ENCODE data around the gene DCDC2. TPM values are rescaled to one million over a fixed set of nuclear protein-coding genes. Genes with fewer than 3 reads are reported as not detected.

The DCDC2 gene
- total RNA-seq, 4 donors from 2014 or later = 0.29 to 0.64 (median 0.42) TPM

- intact Hi-C loops (cut with DNase I; ENCODE audit: low total_unique reads) (no loop called here), in situ Hi-C loops (cut with MboI; ENCODE audit: low sequenced_read_pairs in 4 of 4) (no loop called here)
- H3K4me3 ChIP-seq = no peak overlapping the region
- no peaks in the 10 kb centered on the region for H3K9me3 ChIP-seq
- H3K4me1 ChIP-seq = no peaks in the 10 kb centered on the region
- no peak for TF ChIP-seq CTCF (IDR thresholded peaks at IDR 0.05 in 4 of 5, conservative IDR thresholded peaks at IDR 0.05 in 1 of 5)
- TF ChIP-seq POLR2A (IDR thresholded peaks at IDR 0.05) = no peak
- no peak for DNase-seq
- ATAC-seq = no peak
- no peaks in the 10 kb centered on the region for H3K27me3 ChIP-seq
- H3K36me3 ChIP-seq = no peaks in the 10 kb centered on the region
- H3K27ac ChIP-seq = no peak overlapping the region
Measured at GRCh38 chr6:24231438-24231977, 126.4 kb downstream of the DCDC2 start.

DNA sequence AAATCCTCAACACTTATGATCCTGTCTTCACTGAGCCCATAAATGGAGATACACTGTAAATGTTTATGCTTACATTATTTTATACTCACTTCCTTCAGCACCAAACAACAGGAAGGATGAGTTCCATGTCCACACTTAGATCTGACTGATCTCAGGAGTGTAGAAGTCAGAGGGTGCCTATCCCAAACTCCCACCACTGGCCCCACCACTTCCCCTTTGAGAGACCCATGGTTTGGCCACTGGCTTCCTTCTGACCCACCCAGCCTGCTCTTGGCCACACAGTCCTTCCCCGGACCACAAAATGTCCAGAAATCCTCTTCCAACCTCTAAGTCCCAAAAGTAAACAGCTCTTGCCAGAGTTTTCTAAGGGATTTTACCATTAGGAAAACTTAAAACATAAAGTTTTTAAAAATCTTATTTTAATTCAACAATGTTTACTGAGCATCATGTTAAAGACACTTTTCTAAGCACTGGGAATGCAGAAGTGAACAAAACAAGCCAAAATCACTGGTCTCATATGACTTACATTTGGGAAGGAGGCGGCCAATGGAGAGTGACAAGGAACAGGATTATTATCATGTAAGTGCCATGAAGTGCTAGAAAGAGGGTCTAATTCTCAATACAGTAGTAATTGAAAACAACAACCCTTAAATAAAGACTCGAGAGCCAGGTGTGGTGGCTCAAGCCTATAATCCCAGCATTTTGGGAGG is 128.0 kb downstream of the DCDC2 start:
- DNase-seq (no peak), ATAC-seq (no peak)
- Histone ChIP-seq H3K27me3 (no peaks in the 10 kb centered on the region), H3K27ac (no peak overlapping the region), H3K4me3 (no peak overlapping the region), H3K9me3 (no peaks in the 10 kb centered on the region), H3K36me3 (no peaks in the 10 kb centered on the region), H3K4me1 (no peaks in the 10 kb centered on the region)
- TF ChIP-seq POLR2A (IDR thresholded peaks at IDR 0.05) (no peak), CTCF (IDR thresholded peaks at IDR 0.05 in 4 of 5, conservative IDR thresholded peaks at IDR 0.05 in 1 of 5) (no peak)
- in situ Hi-C loops (cut with MboI; ENCODE audit: low sequenced_read_pairs in 4 of 4) (no loop called here), intact Hi-C loops (cut with DNase I; ENCODE audit: low total_unique reads) (no loop called here)

DNA sequence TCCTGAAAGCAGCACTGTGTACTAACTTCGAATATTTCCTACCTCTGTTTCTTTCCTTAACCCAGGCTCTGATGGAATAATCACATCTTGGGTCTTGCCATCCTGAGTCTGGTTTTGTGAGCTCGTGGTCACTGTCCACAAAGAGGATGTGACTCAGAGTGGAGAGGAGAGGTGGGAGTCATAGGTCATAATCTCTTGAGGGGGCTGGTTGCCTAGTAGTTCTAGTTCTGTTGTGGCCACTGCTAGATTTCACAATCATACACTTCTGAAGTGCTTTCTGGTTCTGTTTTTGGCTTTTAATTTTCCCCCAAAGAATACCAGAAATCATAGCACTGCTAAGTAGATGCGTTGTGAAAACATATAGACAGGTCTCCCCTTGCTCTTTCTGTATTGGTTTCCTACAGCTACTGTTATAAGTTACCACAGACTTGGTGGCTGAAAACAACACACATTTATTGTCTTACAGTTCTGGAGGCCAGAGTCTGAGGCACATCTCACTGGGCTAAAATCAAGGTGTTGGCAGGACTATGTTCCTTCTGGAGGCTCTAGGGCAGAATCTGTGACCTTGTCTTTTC is 129.1 kb downstream of the DCDC2 start:
- no peak overlapping the region for H3K27ac ChIP-seq
- no peak for TF ChIP-seq CTCF (IDR thresholded peaks at IDR 0.05 in 4 of 5, conservative IDR thresholded peaks at IDR 0.05 in 1 of 5)
- no peak for TF ChIP-seq POLR2A (IDR thresholded peaks at IDR 0.05)
- no peaks in the 10 kb centered on the region for H3K9me3 ChIP-seq
- H3K4me3 ChIP-seq = no peak overlapping the region
- DNase-seq = no peak
- no peaks in the 10 kb centered on the region for H3K36me3 ChIP-seq
- ATAC-seq = no peak
- H3K4me1 ChIP-seq = no peaks in the 10 kb centered on the region
- no peaks in the 10 kb centered on the region for H3K27me3 ChIP-seq
- intact Hi-C loops (cut with DNase I; ENCODE audit: low total_unique reads) = no loop called here
- in situ Hi-C loops (cut with MboI; ENCODE audit: low sequenced_read_pairs in 4 of 4) = no loop called here

DNA sequence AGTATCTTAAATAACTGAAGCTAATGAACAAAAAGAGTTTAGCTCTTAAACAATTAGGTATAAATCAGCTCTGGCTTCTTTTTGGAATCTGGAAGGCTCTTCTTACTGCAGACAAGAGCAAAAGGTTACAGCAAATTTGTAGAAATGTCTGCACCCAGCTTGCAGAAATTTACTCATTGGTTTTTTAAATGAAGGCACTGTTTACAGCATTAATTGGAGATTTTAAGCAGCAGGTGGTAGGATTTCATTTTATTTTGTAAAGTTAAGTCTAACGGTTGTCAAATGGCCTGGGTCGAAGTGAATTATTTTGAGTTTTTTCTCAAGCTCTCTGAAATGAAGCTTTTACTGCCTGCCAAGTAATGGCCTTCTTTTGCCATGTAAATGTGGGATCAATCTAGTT is 129.7 kb downstream of the DCDC2 start:
- intact Hi-C loops (cut with DNase I; ENCODE audit: low total_unique reads) = no loop called here

More for the DNA sequence above, 129.7 kb downstream of the DCDC2 start:
- in situ Hi-C loops (cut with MboI; ENCODE audit: low sequenced_read_pairs in 4 of 4) = no loop called here
- no peaks in the 10 kb centered on the region for H3K9me3 ChIP-seq
- ATAC-seq (no peak), DNase-seq (no peak)
- no peaks in the 10 kb centered on the region for H3K27me3 ChIP-seq
- no peaks in the 10 kb centered on the region for H3K36me3 ChIP-seq
- TF ChIP-seq CTCF (IDR thresholded peaks at IDR 0.05 in 4 of 5, conservative IDR thresholded peaks at IDR 0.05 in 1 of 5) (no peak), POLR2A (IDR thresholded peaks at IDR 0.05) (no peak)
- H3K27ac ChIP-seq = no peak overlapping the region
- H3K4me1 ChIP-seq = no peaks in the 10 kb centered on the region
- H3K4me3 ChIP-seq = no peak overlapping the region

Measured in gastrocnemius medialis (tissue), 4 donors.